Measurements from ENCODE around the gene MARS2.
"Not testable (repeated sequence)": the region's sequence is repeated elsewhere in the genome, so short reads cannot be mapped to it uniquely, and the experiment has no call there.

MARS2 gene

GRCh38 chr2:197727011-197727410 lies 21.8 kb downstream of the MARS2 start:
- no peak for TF ChIP-seq CTCF (IDR thresholded peaks at IDR 0.05; ENCODE audit: extremely low read depth, missing control alignments)
- DNase-seq (ENCODE audit: low spot score): no peak

- DNase-seq (ENCODE audit: low spot score): not testable (repeated sequence)
Observed at GRCh38 chr2:197728555-197729544, 23.7 kb downstream of the MARS2 start.

GRCh38 chr2:197740200-197740599 lies 35.0 kb downstream of the MARS2 start:
- no peak for DNase-seq (ENCODE audit: low spot score)
- no peak for TF ChIP-seq CTCF (IDR thresholded peaks at IDR 0.05; ENCODE audit: extremely low read depth, missing control alignments)

Measured in GM20000 (cell line).